ENCODE data around the gene SIGLEC9. TPM values are rescaled to one million over a fixed set of nuclear protein-coding genes. Genes with fewer than 3 reads are reported as not detected.
A peak's percentile ranks its signal among the peaks of the same experiment; 100 is the strongest.

The SIGLEC9 gene
- total and polyA plus RNA-seq, 9 donors = 1.7 to 10.4 (median 2.9) TPM

DNA sequence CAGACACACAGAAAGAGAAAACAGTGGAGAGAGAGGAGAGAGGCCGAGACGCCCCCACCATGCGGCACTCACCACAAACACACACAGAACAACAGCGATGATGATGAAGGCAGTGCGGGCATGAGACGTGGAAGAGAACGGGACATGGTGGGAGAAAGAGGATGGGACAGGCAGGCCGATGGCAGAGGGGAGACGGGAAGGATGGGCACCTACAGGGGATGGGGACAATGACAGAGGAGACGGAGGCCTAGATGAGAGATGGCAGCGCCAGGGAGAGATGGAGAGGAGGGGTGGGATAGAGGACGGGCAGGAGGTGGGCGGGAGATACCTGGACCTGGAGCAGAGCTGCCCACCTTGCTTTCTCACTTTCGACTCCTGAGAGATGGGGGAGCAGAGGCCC is 40.9 kb upstream of the SIGLEC9 start:
- Histone ChIP-seq H3K4me1 (ENCODE audit: insufficient read depth) (no peaks in the 10 kb centered on the region), H3K36me3 (no peaks in the 10 kb centered on the region), H3K27ac (no peak overlapping the region), H3K4me3 (no peak overlapping the region), H3K9me3 (no peaks in the 10 kb centered on the region), H3K27me3 (no peaks in the 10 kb centered on the region)
- intact Hi-C loops (cut with DNase I) = no loop called here
- DNase-seq = peak in 1 of 5 donors; percentile 2
- TF ChIP-seq EP300 (IDR thresholded peaks at IDR 0.05) (no peak), POLR2A (IDR thresholded peaks at IDR 0.05) (no peak)
- TF ChIP-seq, protein P1, sequence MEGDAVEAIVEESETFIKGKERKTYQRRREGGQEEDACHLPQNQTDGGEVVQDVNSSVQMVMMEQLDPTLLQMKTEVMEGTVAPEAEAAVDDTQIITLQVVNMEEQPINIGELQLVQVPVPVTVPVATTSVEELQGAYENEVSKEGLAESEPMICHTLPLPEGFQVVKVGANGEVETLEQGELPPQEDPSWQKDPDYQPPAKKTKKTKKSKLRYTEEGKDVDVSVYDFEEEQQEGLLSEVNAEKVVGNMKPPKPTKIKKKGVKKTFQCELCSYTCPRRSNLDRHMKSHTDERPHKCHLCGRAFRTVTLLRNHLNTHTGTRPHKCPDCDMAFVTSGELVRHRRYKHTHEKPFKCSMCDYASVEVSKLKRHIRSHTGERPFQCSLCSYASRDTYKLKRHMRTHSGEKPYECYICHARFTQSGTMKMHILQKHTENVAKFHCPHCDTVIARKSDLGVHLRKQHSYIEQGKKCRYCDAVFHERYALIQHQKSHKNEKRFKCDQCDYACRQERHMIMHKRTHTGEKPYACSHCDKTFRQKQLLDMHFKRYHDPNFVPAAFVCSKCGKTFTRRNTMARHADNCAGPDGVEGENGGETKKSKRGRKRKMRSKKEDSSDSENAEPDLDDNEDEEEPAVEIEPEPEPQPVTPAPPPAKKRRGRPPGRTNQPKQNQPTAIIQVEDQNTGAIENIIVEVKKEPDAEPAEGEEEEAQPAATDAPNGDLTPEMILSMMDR (IDR thresholded peaks at IDR 0.05) = no peak
- WGBS, 3 donors = 76 to 78% (median 78%) methylated on average over 14 of the region's 14 CpGs

DNA sequence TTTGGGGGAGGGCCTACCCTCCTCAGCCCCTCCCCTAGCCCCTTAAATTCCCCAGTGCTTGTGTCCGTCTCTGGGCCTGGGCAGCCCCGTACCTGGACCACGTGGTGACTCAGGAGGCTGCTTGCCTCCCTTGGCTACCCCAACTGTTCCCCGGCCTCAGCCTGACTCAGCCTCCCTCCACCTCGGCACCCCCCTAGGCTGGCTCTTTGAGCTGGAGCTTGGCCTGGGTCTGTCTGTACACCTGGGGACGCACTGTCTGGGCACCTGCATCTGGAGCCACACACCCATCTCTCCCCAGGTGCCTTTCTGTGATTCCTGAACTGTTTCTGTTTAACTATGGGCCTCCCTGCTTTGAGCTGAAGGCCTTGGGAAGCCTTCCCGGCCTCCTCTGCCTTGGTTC is 40.2 kb upstream of the SIGLEC9 start:
- TF ChIP-seq POLR2A (IDR thresholded peaks at IDR 0.05) = no peak
- TF ChIP-seq, protein P1 (IDR thresholded peaks at IDR 0.05) = no peak
- TF ChIP-seq EP300 (IDR thresholded peaks at IDR 0.05) = no peak
- intact Hi-C loops (cut with DNase I) = no loop called here
- 60 to 79% (median 68%) methylated on average over 7 of the region's 7 CpGs for WGBS, 3 donors
- Histone ChIP-seq H3K36me3 (no peaks in the 10 kb centered on the region), H3K4me3 (no peak overlapping the region), H3K27me3 (no peaks in the 10 kb centered on the region), H3K9me3 (no peaks in the 10 kb centered on the region), H3K4me1 (ENCODE audit: insufficient read depth) (no peaks in the 10 kb centered on the region), H3K27ac (no peak overlapping the region)
- DNase-seq = peak in 2 of 5 donors; percentile 6 to 14

DNA sequence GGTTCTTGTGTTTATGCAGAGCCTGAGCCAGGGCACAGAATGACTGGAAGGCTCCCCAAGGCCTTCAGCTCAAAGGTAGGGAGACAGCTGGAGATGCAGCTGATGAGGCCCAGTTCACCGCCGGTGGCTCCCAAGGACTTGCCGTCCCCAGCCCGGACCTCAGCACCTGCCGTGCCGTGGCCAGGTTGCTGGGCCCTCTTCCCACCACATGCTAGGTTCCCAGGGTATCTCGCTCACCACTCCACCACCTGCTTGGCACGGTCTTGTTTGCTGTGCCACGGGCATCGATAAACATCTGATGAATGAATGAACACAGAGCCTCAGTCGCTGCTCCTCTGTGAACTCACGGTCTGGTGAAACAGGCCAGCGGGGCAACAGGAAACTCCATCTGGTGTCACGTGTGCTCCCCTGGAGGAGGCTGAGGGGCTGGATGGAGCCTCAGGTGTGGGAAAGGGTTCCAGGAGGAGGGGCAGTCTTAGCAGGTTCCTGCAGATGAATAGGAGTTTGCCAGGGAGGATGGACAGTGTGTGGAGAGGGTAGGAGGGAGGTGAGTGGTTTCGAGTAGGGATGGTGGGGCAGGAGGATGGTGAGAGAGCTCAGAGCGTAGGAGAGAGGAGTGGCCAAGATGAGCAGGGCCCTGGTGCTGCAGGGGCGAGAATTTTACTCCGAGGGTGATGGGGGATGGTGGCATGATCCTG is 38.4 kb upstream of the SIGLEC9 start:
- WGBS, 3 donors = 81 to 86% (median 85%) methylated on average over 18 of the region's 18 CpGs
- Histone ChIP-seq H3K27ac (no peak overlapping the region), H3K4me3 (no peak overlapping the region), H3K27me3 (no peaks in the 10 kb centered on the region), H3K4me1 (ENCODE audit: insufficient read depth) (no peaks in the 10 kb centered on the region), H3K9me3 (no peaks in the 10 kb centered on the region), H3K36me3 (no peaks in the 10 kb centered on the region)
- peak in 1 of 5 donors; percentile 13 for DNase-seq
- intact Hi-C loops (cut with DNase I) = loop anchor here in 1 of 4 donors (5.0 kb wide), 1 partner anchor 54 kb away; no protein-coding TSS in a partner anchor
- TF ChIP-seq, protein P1 (IDR thresholded peaks at IDR 0.05) = no peak
- TF ChIP-seq EP300 (IDR thresholded peaks at IDR 0.05) (no peak), POLR2A (IDR thresholded peaks at IDR 0.05) (no peak)

DNA sequence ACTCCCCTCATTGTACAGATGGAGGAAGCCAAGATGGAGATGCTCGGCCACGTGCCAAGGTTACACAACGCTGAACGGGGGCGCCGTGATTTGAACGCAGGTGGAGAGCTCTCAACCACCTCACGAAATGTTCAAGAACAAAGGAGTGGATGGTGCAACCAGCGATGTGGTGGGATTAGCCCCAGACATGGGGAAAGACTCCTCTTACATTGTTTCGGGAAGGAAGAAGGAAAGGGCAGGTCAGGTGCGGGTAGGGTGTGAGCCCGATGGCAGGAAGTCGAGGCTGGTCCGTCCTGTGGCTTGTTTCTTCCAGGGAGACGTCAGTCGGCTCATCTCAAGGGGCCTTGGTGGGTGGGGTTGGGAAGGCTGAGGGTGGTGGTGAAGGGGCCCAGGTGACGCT is 34.9 kb upstream of the SIGLEC9 start:
- Histone ChIP-seq H3K27me3 (no peaks in the 10 kb centered on the region), H3K4me3 (no peak overlapping the region), H3K9me3 (no peaks in the 10 kb centered on the region), H3K36me3 (no peaks in the 10 kb centered on the region), H3K4me1 (ENCODE audit: insufficient read depth) (peaks cover 2% of the 10 kb centered on the region), H3K27ac (no peak overlapping the region)
- TF ChIP-seq, protein P1 (IDR thresholded peaks at IDR 0.05) = no peak
- TF ChIP-seq POLR2A (IDR thresholded peaks at IDR 0.05) (no peak), EP300 (IDR thresholded peaks at IDR 0.05) (no peak)
- DNase-seq = no peak
- WGBS, 3 donors = 88 to 91% (median 88%) methylated on average over 17 of the region's 17 CpGs
- intact Hi-C loops (cut with DNase I) = loop anchor here in 2 of 4 donors (5.0 to 10.0 kb wide), 3 partner anchors 57 to 155 kb away; no protein-coding TSS in a partner anchor

Measured in ovary (tissue), 9 donors.